Transverse colon (tissue), 3 donors: ENCODE data around the gene GPR15.

ENCODE experiments used
- POLR2A ChIP-seq: fragments of 450-650 bp; IDR thresholded peaks from one replicate; pipeline ENCODE4 v1.6.1; 2016; ENCODE audit warnings: antibody characterized with exemption, mild to moderate bottlenecking, moderate library complexity
- POLR2AphosphoS5 ChIP-seq, 3 donors: sonication (generic); formaldehyde crosslinking; IDR thresholded peaks; one replicate each; pipeline ENCODE4 v1.6.1; 2016; ENCODE audit warnings: antibody characterized with exemption in 3 of 3

DNA sequence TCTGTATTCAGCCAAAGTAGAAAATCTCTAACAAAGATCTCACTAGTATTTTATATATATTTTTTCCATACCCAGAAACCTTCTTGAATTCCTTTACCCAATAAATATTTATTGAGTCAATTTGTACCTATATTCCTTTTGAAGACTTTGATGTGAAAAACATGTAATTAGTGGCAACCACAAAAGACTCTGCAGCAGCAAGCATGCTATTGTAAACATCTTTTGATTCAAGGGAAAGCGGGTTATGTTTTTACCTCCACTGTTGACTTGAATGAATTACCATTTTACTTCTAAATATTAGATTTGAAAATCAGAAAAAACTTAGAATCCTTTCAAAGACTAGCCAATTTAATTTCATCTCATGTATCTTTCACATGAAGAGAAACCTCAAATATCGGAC is 2.4 kb downstream of the GPR15 start:
- no peak for TF ChIP-seq POLR2A
- TF ChIP-seq POLR2AphosphoS5 (IDR thresholded peaks at IDR 0.05), result no peak
